Lung (tissue), 12 donors: Measurements from ENCODE around the gene CARNS1. TPM values are rescaled to one million over a fixed set of nuclear protein-coding genes. Genes with fewer than 3 reads are reported as not detected.

Experiments used
- ATAC-seq: fragments of 200-7000 bp; cut with Tn5 transposase; one replicate; pipeline ENCODE4 v1.9.1; 2020; ENCODE audit warnings: moderate number of reproducible peaks; ENCODE audit not compliant: insufficient read depth, low FRiP score
- DNase-seq, 3 donors: peaks; one replicate each; pipeline ENCODE4 v3.0.0-alpha.2; 2013 to 2017
- H3K27ac ChIP-seq, 2 donors: one replicate each; pipeline ENCODE4 v1.5.1; 2013; ENCODE audit warnings: mild to moderate bottlenecking in 2 of 2, moderate library complexity in 2 of 2, control low read depth in 1 of 2, inconsistent platforms in 1 of 2, low read depth in 1 of 2, low read length in 1 of 2
- H3K27me3 ChIP-seq, 3 donors: one replicate each; pipeline ENCODE4 v1.5.1; 2013; ENCODE audit warnings: low read length in 2 of 3; ENCODE audit not compliant: control insufficient read depth in 3 of 3, insufficient read depth in 3 of 3
- H3K36me3 ChIP-seq, 4 donors: one replicate each; pipeline ENCODE4 v1.5.1; 2013; ENCODE audit warnings: low read length in 4 of 4, mild to moderate bottlenecking in 1 of 4, moderate library complexity in 1 of 4; ENCODE audit not compliant: control insufficient read depth in 4 of 4, insufficient read depth in 4 of 4
- H3K4me1 ChIP-seq, 5 donors: one replicate each; pipeline ENCODE4 v1.5.1; 2013; ENCODE audit warnings: low read length in 5 of 5, mild to moderate bottlenecking in 2 of 5, moderate library complexity in 1 of 5; ENCODE audit not compliant: control insufficient read depth in 5 of 5, insufficient read depth in 5 of 5
- H3K4me3 ChIP-seq: one replicate; pipeline ENCODE4 v1.5.1; 2013; ENCODE audit warnings: mild to moderate bottlenecking, control low read depth, moderate library complexity
- H3K9ac ChIP-seq, 2 donors: one replicate each; pipeline ENCODE4 v1.5.1; 2013; ENCODE audit warnings: low read length in 2 of 2, control low read depth in 1 of 2; ENCODE audit not compliant: insufficient read depth in 1 of 2
- H3K9me3 ChIP-seq, 4 donors: one replicate each; pipeline ENCODE4 v1.5.1; 2013; ENCODE audit warnings: low read length in 3 of 4, mild to moderate bottlenecking in 1 of 4, moderate library complexity in 1 of 4; ENCODE audit not compliant: control insufficient read depth in 4 of 4, insufficient read depth in 3 of 4
- CTCF ChIP-seq: IDR thresholded peaks from 2 replicates; pipeline ENCODE4 v1.5.1; 2012; ENCODE audit warnings: mild to moderate bottlenecking; ENCODE audit errors: control extremely low read depth, extremely low read depth
- WGBS, 2 donors: extraction: QIAGEN DNeasy Blood & Tissue Kit; methylation state at CpG; one replicate each; pipeline ENCODE4 v1.1.7; 2013; 5-methylcytosine and 5-hydroxymethylcytosine counted together
- polyA plus RNA-seq, 2 donors: library from polyadenylated mRNA; stranded (reverse); fragments of 200-250 nt; gene quantifications; one replicate each; pipeline ENCODE4 v1.2.1, GENCODE V29; 2013
- total RNA-seq, 2 donors: library from RNA; depleted of rRNA in 1 of 2; stranded (reverse); fragments of >200 nt in 1 of 2; gene quantifications; one replicate each; pipeline ENCODE4 v1.2.1, GENCODE V29; 2014 to 2021
- donor health status: control.
- donor health status: control.
- donor health status: Bipolar disorder and iron deficiency.
- donor health status: healthy.
- donor health status: DM: yes; HTN: yes; CAD: no.

Gene CARNS1
- total and polyA plus RNA-seq, 4 donors: 0.15 to 1.7 (median 1.4) TPM

DNA sequence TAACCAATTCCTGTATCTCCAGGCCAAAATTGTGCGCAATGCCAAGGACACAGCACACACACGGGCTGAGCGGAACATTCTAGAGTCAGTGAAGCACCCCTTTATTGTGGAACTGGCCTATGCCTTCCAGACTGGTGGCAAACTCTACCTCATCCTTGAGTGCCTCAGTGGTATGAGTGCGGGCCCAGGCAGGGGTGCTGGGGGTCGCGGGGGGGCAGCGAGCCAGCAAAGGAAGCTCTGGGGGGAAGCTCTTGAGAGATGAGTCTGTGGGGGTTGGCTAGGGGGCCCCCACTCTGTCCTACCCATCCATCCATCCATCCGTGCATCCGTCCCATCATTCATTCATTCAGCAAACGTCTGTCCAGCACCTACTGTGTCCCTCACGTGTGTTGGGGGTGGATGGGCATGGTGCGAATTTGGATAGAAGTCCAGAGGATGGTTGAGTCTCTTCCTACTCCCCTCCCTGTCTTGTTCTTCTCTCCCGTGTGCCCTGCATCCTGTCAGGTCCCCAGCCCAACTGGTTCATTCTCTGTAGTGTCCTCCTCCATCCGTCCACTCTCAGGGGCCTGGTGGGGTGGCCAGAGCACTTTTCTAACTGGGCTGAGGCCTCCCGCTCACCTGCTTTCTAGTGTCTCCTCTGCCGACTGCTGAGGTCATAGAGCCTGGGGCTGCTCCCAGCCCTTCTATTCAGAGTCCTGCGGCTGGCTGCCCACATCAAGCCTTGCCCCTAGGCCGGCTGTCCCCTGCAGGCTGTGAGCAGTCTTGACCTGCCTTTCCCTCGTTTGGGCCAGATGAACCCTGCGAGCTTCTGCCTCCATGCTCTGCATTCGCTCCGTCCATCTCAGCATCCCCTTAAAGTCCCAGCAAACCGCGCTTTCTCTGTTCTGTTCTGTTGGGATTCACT is 16.1 kb downstream of the CARNS1 start:
- Histone ChIP-seq H3K27ac (no peak overlapping the region), H3K9me3 (no peaks in the 10 kb centered on the region), H3K27me3 (no peaks in the 10 kb centered on the region), H3K36me3 (peaks cover 0 to 50% (median 15%) of the 10 kb centered on the region in 4 donors), H3K9ac (no peak overlapping the region), H3K4me3 (no peak overlapping the region), H3K4me1 (peaks cover 0 to 13% (median 6%) of the 10 kb centered on the region in 5 donors)
- DNase-seq (no peak), ATAC-seq (no peak)
- no peak for TF ChIP-seq CTCF
- 92 to 95% methylated on average over 24 of the region's 24 CpGs for WGBS, 2 donors

DNA sequence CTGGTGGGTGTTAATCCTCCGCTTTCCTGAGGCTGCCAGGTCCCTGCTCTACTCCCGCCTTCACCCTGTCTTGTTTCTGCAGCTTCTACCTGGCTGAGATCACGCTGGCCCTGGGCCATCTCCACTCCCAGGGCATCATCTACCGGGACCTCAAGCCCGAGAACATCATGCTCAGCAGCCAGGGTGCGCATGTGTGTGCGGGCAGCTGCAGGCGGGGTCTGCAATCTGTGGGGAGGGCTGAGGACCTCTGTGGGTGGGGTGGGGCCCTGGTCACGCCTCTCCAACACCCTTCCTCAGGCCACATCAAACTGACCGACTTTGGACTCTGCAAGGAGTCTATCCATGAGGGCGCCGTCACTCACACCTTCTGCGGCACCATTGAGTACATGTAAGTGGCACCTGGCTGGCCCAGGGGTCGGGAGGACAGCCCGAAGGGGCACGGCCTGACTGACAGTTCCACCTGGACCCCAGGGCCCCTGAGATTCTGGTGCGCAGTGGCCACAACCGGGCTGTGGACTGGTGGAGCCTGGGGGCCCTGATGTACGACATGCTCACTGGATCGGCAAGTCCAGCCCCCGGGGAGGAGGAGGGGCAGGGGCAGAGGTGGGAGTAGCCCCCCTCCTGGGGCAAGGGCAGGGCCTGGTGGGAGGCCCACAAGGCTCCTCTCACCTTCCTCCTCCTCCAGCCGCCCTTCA is 17.3 kb downstream of the CARNS1 start:
- DNase-seq: no peak
- peaks cover 0 to 9% (median 5%) of the 10 kb centered on the region in 5 donors for H3K4me1 ChIP-seq
- 90 to 93% methylated on average over 22 of the region's 22 CpGs for WGBS, 2 donors

GRCh38 chr11:67433536-67434394 is 18.3 kb downstream of the CARNS1 start:
- no peak overlapping the region for H3K4me3 ChIP-seq
- no peak overlapping the region for H3K9ac ChIP-seq
- peaks cover 0 to 8% (median 5%) of the 10 kb centered on the region in 5 donors for H3K4me1 ChIP-seq
- DNase-seq (no peak), ATAC-seq (no peak)
- WGBS, 2 donors: 88 to 89% methylated on average over 21 to 22 of the region's 22 CpGs
- TF ChIP-seq CTCF: no peak
- peaks cover 0 to 65% (median 15%) of the 10 kb centered on the region in 4 donors for H3K36me3 ChIP-seq
- H3K27me3 ChIP-seq: no peaks in the 10 kb centered on the region
- H3K27ac ChIP-seq: no peak overlapping the region
- no peaks in the 10 kb centered on the region for H3K9me3 ChIP-seq

More for the DNA sequence above, 17.3 kb downstream of the CARNS1 start:
- no peak for ATAC-seq
- no peak overlapping the region for H3K4me3 ChIP-seq
- H3K27ac ChIP-seq: no peak overlapping the region
- peaks cover 0 to 55% (median 15%) of the 10 kb centered on the region in 4 donors for H3K36me3 ChIP-seq
- no peaks in the 10 kb centered on the region for H3K9me3 ChIP-seq
- TF ChIP-seq CTCF: no peak
- no peaks in the 10 kb centered on the region for H3K27me3 ChIP-seq
- no peak overlapping the region for H3K9ac ChIP-seq
